GM19099 (cell line): ENCODE data around the gene SHC1.

Source experiments
- POLR2A ChIP-seq: IDR thresholded peaks from 3 replicates; pipeline ENCODE4 v1.6.1; 2011; ENCODE audit warnings: low read depth; ENCODE audit not compliant: insufficient read length; ENCODE audit errors: extremely low read depth

The SHC1 gene

DNA sequence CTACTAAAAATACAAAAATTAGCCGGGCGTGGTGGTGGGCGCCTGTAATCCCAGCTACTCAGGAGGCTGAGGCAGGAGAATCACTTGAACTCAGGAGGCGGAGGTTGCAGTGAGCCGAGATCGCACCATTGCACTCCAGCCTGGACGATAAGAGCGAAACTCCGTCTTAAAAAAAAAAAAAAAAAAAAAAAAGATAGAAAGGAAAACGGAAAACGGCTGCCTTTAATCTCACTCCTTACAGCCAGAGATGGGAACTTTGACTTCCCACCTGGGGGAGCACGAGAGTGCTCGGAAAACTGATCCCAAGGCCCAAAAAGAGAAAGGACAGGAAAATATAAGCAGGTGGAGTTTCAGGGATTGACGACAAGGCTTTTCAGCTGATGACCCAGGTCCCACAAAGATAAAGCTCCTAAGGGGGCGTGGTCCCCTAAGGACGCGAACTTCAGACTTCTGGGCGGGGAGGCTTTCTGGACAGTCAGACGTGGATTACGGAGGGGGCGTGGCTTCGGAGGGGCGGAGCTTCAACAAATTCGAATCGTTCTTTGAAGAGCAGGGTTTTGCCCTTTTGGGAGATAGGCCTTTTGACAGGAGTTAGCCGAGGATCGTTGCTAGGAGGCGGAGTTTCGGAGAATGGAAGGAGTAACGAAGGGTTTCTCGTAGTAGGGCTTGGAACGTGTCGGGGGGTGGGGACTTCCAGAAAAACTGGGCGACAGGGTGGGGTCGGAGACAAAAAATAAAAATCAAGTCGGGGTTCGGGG lies 3.0 kb upstream of the SHC1 start:
- TF ChIP-seq POLR2A: peak; percentile 58

DNA sequence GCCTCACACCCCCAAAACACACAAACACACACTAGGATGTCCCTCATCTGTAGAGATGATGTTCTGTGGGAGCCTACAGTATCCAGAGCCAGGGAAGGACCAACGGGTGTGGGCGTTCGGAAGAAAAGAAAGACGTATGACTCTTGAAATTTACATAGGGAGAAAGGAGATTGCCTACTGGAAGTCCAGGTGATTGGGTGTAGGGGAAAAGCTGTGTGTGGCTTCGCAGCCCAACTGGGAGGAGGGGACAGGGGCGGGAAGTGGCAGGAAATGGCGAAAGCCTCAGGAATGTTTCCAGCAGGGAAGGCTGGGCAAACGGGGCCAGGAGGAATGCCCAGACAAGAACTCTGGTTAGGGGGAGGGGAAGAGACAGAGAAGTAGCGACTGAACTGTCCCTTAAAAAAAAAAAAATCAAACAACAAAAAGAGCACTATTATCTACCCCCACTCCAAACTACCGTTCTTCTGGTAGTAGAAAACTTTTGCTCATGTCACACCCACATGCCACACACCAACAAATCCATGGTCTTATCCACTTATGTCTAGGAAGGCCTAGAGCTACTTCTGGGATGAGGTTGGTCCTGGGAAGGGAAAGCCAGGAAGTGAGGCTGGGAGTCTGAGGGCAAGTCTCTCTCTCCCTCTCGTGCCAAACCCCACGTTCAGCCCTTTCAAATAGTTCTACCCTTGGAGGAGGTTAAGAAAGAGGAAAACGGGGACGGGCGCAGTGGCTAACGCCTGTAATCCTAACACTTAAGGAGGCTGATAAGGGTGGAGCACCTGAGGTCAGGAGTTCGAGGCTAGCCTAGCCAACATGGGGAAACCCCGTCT lies 2.2 kb upstream of the SHC1 start:
- TF ChIP-seq POLR2A: no peak

DNA sequence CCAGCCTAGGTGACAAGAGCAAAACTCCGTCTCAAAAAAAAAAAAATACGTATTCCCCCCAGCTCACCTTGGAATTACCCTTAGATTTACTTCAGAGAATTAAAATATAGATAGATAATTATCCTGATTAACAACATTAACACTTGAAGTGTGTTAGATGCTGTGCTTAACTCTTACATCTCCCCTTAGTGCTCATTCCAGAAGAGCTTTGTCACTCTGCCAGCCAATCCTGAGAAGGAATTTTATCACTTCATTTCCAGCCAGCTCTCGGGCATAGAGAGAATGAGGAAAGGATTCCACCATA lies 1.6 kb upstream of the SHC1 start:
- no peak for TF ChIP-seq POLR2A

DNA sequence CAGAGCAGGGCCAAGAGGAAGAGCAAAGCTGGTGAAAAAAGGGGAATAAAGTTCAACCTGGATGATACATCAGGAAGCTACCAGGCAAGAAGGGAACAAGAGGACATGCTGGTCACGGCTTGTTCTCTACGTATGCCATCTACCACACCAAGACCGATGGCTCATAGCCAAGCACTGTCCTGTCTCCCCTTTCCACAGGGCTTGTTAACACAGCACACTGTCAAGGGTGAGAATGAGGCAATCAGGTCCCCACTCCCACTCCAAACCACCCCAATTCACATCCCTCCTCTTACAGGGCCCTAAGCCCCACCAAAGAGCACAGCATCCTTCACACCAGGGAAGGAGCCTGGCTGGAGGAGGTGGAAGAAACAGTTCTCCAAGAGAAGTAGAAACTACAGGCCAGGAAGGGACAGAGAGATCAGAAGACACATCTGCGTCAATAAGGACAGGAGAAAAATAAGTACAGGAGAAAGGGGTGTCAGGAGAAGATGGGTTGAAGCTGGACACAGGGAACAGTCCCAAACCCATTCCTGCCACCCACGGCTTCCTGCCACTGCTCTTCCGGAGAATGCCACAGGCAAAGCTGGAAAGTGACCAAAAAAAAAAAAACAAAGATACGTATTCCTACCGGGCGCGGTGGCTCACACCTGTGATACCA lies 923 bp upstream of the SHC1 start:
- no peak for TF ChIP-seq POLR2A

DNA sequence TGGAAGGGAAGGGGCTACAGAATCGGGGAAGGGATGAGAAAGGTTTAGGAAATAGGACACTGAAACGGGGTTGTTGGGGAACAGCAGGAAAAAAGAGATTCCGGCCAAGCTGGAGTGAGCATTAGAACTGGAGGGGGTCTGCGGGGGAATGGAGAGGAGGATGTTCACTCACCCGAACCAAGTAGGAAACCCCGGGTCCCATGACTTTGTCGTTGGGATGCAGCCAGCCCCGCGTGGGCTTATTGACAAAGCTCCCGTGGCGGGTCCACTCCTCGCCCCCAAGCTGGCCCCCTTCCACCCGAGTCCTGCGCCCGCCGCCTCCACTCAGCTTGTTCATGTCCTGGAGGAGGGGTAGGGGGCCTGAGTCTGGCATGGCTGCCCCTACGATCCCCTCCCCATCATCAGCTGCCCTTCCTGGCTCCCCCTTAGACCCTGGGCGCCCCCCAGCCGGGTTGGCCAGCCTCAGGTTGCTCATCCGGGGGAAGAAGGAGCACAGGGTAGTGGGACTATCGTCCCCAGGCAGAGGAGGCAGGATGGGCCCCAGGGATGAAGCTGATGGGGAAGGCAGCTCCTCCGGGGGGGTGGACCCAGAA lies 591 bp downstream of the SHC1 start:
- TF ChIP-seq POLR2A: no peak

DNA sequence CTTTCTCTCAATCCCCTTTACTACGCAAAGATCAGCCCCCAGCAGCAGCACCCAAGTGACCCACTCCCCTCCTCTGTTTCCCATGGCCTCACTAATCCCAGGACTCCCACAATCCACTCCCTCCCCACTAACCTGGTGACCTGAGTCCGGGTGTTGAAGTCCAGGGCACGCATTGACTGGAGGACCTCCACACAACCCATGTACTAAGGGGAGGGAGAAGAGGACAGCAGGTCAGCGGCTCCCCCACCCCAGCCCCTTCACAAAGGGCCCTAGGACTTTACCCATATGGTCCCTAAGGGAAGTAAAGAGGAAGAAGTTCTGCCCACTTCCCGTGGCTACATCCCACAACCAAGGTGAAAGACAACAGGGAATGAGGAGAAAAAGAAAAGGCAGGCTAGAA lies 1.3 kb downstream of the SHC1 start:
- no peak for TF ChIP-seq POLR2A

DNA sequence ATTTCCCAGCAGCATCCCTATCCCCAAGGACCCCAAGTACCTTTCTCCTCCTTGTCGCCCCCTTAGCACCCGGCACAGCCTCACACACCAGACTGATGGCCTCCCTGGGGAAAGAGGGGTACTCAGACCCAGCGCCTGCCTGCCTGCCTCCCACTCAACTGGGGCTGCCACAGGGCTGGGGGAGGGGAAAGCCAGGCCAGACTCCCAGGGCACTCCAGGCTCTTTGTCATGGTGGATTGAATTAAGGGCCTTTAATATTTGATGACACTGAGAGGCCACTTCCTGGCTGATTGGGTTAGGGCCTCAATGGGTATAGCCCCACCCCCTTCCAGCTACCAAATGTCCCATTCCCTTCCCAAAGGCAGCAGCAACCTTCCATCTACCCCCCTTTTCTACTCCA lies 1.8 kb downstream of the SHC1 start:
- TF ChIP-seq POLR2A: no peak

DNA sequence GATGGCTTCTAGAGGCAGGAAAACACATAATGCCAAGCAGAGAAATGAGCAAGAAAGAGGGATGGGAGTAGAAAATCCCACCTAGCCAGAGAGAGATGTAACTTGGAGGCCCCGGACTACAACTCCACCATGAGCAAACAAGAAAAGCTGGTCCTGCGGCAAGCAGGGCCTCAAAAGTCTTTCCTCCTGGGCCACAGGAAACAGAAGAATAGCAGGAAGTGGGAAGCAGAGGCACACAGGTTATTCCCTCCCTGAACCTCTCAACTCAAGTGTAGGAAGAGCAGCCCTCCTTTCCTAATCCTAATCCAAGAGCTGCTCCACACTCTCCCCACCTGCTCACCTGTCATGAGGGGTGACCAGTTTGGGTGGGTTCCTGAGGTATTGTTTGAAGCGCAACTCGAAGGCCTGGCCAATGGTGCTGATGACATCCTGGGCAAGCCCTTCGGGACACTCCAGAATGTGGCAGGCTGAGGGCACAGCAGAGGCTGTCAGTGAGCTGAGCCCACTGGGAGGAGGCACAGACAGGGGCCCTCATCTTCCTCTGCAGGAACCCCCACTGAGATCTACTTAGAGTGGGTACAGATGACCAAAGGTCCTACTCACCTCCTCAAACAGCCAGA lies 3.1 kb downstream of the SHC1 start:
- TF ChIP-seq POLR2A: no peak

DNA sequence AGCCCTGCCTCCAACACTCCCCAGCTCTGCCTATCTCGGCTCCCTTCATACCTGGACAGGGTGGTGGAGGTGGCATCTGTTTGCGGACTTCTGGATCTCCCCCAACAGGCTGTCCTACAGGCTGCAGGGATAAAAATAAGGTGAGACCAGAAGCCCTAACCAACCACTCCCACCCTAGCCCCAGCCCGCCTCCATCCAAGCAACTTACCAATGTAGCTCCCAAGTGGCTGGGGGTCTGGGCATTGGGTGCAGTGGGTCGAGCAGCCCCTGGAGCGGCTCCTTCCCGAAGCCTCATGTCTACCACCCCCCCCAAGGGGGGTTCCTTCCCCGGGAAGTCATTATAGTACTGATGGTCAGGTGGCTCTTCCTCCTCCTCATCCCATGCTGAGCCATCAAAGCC lies 4.4 kb downstream of the SHC1 start:
- TF ChIP-seq POLR2A: no peak

DNA sequence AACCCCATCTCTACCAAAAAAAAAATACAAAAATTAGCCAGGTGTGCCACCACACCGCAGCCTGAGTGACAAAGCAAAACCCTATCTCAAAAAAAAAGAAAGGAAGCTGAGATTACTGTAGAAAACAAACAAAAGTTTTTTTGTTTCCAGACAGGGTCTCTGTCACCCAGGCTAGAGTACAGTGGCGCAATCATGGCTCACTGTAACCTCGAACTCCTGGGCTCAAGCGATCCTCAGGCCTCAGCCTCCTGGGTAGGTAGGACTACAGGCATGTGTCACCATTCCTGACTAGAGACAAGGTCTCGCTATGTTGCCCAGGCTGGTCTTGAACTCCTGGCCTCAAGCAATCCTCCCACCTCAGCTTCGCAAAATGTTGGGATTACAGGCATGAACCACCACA lies 6.2 kb downstream of the SHC1 start:
- TF ChIP-seq POLR2A: no peak

DNA sequence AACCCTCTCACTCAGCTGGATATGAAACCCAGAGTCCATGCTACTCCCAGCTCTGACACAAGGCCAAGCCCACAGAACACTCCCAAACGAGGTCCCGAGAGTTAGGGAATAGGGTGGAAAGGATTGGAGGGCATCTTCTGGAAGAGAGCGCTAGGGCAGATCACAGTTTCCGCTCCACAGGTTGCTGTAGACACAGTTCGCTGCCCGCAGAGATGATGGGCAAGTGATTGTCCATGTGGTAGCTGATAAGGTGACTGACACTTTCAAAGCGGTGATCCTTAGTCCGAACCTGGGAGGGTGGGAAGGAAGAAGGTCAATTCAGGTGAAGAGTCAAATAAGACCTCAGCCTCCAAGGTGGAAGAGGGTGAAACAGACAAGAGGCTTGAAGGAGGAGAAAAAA lies 6.9 kb downstream of the SHC1 start:
- TF ChIP-seq POLR2A: no peak

DNA sequence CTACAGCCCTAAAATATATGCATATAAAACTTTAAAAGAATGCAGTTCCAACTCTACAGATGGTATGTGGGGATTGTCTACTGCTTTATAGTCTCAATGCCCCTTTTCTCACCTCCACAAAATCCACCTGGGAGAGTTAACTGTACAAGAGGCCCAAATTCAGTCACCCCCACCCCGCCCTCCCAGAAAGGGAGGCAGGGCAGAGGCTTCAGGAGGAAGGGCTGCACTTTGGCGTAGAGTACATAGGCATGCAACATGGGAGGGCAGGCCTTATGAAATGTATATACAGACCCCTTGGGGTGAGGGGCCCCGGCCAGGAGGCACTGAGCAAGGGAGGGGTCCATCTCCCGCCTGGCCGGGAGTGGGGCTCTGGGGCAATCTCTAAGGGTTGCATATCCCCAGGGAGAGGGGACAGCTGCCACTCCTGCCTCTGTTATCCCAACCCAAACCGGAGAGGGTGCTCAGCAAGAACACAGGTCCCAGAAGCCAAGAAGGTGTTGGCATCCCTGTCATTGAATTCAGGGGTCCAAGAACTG lies 7.7 kb downstream of the SHC1 start:
- no peak for TF ChIP-seq POLR2A

DNA sequence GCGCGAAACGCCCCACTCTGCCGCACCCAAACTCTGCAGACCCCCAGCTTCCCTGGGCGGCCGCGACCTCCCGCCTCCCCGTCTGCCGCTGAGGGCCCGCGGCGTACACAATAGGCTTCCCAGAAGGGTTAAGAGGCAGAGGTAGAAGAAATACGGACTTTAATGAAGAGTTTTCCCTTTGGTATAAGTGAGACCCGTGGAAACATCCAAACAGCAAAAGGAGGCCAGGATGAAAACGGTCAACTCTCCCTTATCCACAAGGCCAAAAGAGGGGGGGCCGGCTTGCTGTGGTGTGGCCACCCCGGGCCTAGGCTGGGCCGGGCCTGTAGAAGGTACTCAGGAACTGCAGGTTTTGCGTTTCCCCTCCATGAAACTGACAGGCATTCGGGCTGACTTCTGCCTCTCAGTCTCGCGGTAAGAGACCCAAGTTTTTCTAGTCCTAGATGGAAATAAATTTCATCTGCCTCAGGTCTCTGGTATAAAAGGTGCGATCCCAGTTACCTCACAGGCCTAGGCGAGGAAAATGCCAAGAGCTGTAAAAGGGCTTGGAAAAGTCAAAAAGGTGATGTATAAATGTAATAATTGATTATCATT lies 8.3 kb downstream of the SHC1 start:
- no peak for TF ChIP-seq POLR2A
